Skin epidermis (tissue), 12 donors: ENCODE measurements around the gene ANKRD6.
"Not testable (repeated sequence)": the region's sequence is repeated elsewhere in the genome, so short reads cannot be mapped to it uniquely, and the experiment has no call there.

Source experiments
- H3K27ac ChIP-seq, 21 experiments: fragments of 200-600 bp; sonication (generic) in 11 of 21; one replicate each; pipeline ENCODE4 v1.5.0; 2020; ENCODE audit warnings: mild to moderate bottlenecking in 3 of 21, inconsistent platforms in 2 of 21, moderate library complexity in 2 of 21
- H3K4me3 ChIP-seq, 7 experiments: fragments of 200-600 bp; sonication (generic) in 2 of 7; one replicate each; pipeline ENCODE4 v1.5.0; 2020; ENCODE audit warnings: inconsistent platforms in 2 of 7, mild to moderate bottlenecking in 2 of 7, moderate library complexity in 1 of 7

Gene ANKRD6

GRCh38 chr6:89623749-89624148, 190.8 kb downstream of the ANKRD6 start:
- no peak overlapping the region for H3K27ac ChIP-seq
- H3K4me3 ChIP-seq = no peak overlapping the region

GRCh38 chr6:89630488-89630887, 197.5 kb downstream of the ANKRD6 start:
- Histone ChIP-seq H3K27ac (no peak overlapping the region), H3K4me3 (no peak overlapping the region)

- not testable (repeated sequence) for H3K4me3 ChIP-seq, H3K27ac ChIP-seq
These were observed 203.5 kb downstream of the ANKRD6 start for GRCh38 chr6:89636412-89636811.

- peak overlapping the region in 20 of 21 experiments; percentile 49 to 97 (median 92) for H3K27ac ChIP-seq
- peak overlapping the region; percentile 28 to 69 (median 59) for H3K4me3 ChIP-seq
These were observed 205.0 kb downstream of the ANKRD6 start for GRCh38 chr6:89637960-89638319.

- peak within 1 kb of the TSS; percentile 49 to 97 (median 91) for H3K27ac ChIP-seq
- H3K4me3 ChIP-seq = peak within 1 kb of the TSS; percentile 28 to 69 (median 59)
These were observed 205.6 kb downstream of the ANKRD6 start, which contains the start of gene LYRM2 for GRCh38 chr6:89638320-89639195. TSS of gene LYRM2 (minus strand) at chr6:89638747. CDS start at chr6:89638716, 31 bp downstream.

GRCh38 chr6:89640804-89641203, 207.9 kb downstream of the ANKRD6 start:
- Histone ChIP-seq H3K4me3 (no peak overlapping the region), H3K27ac (no peak overlapping the region)

GRCh38 chr6:89641581-89641980, 208.6 kb downstream of the ANKRD6 start:
- H3K27ac ChIP-seq, H3K4me3 ChIP-seq: not testable (repeated sequence)

- Histone ChIP-seq H3K4me3 (no peak overlapping the region), H3K27ac (no peak overlapping the region)
These were observed 210.0 kb downstream of the ANKRD6 start for GRCh38 chr6:89642956-89643355.

GRCh38 chr6:89643406-89643805, 210.5 kb downstream of the ANKRD6 start:
- no peak overlapping the region for H3K4me3 ChIP-seq
- H3K27ac ChIP-seq = no peak overlapping the region

- no peak overlapping the region for H3K27ac ChIP-seq
- H3K4me3 ChIP-seq = no peak overlapping the region
These were observed 211.9 kb downstream of the ANKRD6 start for GRCh38 chr6:89644864-89645263.

- Histone ChIP-seq H3K27ac (peak overlapping the region in 1 of 21 experiments; percentile 50), H3K4me3 (no peak overlapping the region)
These were observed 216.7 kb downstream of the ANKRD6 start for GRCh38 chr6:89649682-89650081.

- no peak overlapping the region for H3K4me3 ChIP-seq
- H3K27ac ChIP-seq = no peak overlapping the region
These were observed 217.6 kb downstream of the ANKRD6 start for GRCh38 chr6:89650579-89650978.

- no peak overlapping the region for H3K27ac ChIP-seq
- no peak overlapping the region for H3K4me3 ChIP-seq
These were observed 222.2 kb downstream of the ANKRD6 start for GRCh38 chr6:89655122-89655521.

- no peak overlapping the region for H3K27ac ChIP-seq
These were observed 224.7 kb downstream of the ANKRD6 start for GRCh38 chr6:89657445-89658158.

GRCh38 chr6:89660981-89661380, 228.0 kb downstream of the ANKRD6 start:
- Histone ChIP-seq H3K4me3 (no peak overlapping the region), H3K27ac (no peak overlapping the region)

More at GRCh38 chr6:89657445-89658158, 224.7 kb downstream of the ANKRD6 start:
- H3K4me3 ChIP-seq = no peak overlapping the region

- Histone ChIP-seq H3K4me3 (no peak overlapping the region), H3K27ac (no peak overlapping the region)
These were observed 228.6 kb downstream of the ANKRD6 start for GRCh38 chr6:89661559-89661958.

- H3K4me3 ChIP-seq = no peak overlapping the region
- no peak overlapping the region for H3K27ac ChIP-seq
These were observed 229.8 kb downstream of the ANKRD6 start for GRCh38 chr6:89662659-89663223.

GRCh38 chr6:89667872-89668556, 235.1 kb downstream of the ANKRD6 start:
- Histone ChIP-seq H3K27ac (no peak overlapping the region), H3K4me3 (no peak overlapping the region)

- no peak overlapping the region for H3K4me3 ChIP-seq
- H3K27ac ChIP-seq = no peak overlapping the region
These were observed 236.1 kb downstream of the ANKRD6 start for GRCh38 chr6:89669002-89669401.
